ENCODE data around the gene CLIP3. TPM values are rescaled to one million over a fixed set of nuclear protein-coding genes. Genes with fewer than 3 reads are reported as not detected.

CLIP3 gene
- total RNA-seq, 1 donor from 2014 or later: 17.9 TPM

DNA sequence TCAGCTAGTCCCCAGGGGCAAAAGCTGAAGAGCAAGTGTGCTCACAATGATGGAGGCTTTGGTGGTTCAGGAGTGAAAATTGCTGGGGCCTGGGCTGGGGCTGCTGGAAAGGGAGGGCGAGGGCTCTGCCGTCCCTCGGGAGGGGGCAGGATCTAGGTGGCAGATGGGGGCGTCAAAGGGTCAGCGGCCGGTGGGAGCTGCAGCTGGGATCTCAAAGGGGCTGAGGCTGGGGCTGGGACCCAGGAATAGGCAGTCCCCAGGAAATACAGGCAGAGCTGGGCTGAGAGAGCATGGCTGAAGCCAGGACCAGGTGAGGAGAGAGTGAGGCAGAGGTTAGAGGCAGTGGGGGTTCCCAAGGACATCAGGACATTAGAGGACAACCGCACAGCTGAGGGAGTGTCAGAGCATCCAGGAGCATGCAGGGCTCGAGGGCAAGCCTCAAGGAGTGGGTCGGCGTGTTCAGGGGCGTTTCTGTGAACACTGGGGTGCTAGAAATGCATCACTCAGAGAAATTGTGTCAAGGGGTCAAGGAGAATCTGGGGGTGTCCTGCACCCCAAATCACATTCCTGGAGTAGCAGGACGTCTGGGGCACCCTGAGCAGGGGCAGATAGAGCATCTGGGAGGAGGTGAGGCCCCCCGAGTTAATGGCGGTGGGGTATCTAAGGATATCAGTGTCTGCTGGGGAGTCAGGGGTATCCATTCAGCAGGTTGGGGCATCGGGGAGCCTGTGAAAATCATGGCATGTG is 22.9 kb downstream of the CLIP3 start:
- peaks cover 6% of the 10 kb centered on the region for H3K36me3 Mint-ChIP-seq (ENCODE audit: insufficient read depth)
- peaks cover 32% of the 10 kb centered on the region for H3K4me1 Mint-ChIP-seq (ENCODE audit: low read depth)
- TF ChIP-seq, protein P1, sequence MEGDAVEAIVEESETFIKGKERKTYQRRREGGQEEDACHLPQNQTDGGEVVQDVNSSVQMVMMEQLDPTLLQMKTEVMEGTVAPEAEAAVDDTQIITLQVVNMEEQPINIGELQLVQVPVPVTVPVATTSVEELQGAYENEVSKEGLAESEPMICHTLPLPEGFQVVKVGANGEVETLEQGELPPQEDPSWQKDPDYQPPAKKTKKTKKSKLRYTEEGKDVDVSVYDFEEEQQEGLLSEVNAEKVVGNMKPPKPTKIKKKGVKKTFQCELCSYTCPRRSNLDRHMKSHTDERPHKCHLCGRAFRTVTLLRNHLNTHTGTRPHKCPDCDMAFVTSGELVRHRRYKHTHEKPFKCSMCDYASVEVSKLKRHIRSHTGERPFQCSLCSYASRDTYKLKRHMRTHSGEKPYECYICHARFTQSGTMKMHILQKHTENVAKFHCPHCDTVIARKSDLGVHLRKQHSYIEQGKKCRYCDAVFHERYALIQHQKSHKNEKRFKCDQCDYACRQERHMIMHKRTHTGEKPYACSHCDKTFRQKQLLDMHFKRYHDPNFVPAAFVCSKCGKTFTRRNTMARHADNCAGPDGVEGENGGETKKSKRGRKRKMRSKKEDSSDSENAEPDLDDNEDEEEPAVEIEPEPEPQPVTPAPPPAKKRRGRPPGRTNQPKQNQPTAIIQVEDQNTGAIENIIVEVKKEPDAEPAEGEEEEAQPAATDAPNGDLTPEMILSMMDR (IDR thresholded peaks at IDR 0.05; ENCODE audit: unreplicated experiment): no peak
- DNase-seq (ENCODE audit: low spot score, unreplicated experiment): no peak
- H3K9me3 Mint-ChIP-seq (ENCODE audit: low read depth): no peaks in the 10 kb centered on the region
- H3K27me3 Mint-ChIP-seq: no peaks in the 10 kb centered on the region
- H3K4me3 Mint-ChIP-seq (ENCODE audit: low read depth): peak overlapping the region; percentile 67
- peak overlapping the region; percentile 42 for H3K27ac Mint-ChIP-seq

DNA sequence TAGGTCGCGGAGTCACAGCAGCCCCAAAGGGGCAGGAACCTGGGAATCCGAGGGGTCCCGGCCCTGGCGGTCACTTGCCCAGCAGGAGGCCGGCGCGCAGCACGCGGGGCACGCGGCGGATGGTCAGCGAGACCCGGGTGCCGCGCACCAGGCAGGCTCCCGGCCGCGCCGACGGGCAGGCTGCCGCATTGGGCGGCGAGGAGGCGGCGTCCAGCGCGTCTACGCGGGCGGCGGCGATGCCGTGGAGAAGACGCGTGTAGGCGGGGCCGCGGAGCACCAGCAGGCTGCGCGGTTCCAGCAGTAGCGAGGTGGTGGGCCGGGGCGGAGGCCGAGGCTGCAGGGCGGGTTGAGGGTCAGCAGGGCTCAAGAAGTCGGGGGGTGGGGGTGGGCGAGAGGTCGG is 23.5 kb downstream of the CLIP3 start:
- TF ChIP-seq, protein P1 (IDR thresholded peaks at IDR 0.05; ENCODE audit: unreplicated experiment): peak; percentile 20
- DNase-seq (ENCODE audit: low spot score, unreplicated experiment): peak; percentile 30
- Mint-ChIP-seq H3K27ac (peak overlapping the region; percentile 42), H3K4me1 (ENCODE audit: low read depth) (peaks cover 28% of the 10 kb centered on the region), H3K9me3 (ENCODE audit: low read depth) (no peaks in the 10 kb centered on the region), H3K27me3 (no peaks in the 10 kb centered on the region), H3K36me3 (ENCODE audit: insufficient read depth) (peaks cover 8% of the 10 kb centered on the region), H3K4me3 (ENCODE audit: low read depth) (peak overlapping the region; percentile 95)

DNA sequence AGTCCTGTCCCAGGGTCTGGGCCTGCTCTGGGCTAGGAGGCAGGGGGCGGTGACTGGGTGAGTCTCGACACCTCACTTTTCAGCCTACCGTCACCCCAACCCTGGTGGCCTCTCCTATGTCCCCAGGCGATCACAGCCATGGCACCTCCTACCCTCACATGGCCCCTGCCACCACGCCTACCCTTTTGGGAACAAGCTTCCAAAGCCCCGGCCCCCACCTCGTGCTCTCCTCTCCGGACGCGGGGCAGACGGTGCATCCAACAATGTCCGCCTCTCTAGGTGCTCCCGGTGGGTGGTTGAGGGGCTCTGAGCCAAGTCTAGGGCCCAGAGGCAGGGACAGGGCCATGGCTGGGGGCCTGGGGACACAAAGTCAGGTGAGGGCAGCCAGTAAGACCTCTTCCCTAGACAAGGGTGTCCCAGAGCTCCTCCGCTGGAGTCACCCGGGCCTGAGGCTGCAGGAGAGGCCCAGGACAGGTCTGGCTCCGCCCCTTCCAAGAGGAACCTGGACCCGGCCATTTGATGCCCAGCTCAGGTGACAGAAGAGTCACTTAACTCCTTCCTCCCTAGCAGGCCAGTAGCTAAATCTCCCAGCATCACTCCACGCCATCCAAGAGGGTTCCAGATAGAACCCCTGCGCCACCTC is 24.2 kb downstream of the CLIP3 start, which contains the start of gene SYNE4:
Gene SYNE4, minus strand, starts transcription at position 478 of the 643 bp plus-strand sequence. Its CDS starts 132 bp downstream, at position 346.
- peaks cover 20% of the 10 kb centered on the region for H3K4me1 Mint-ChIP-seq (ENCODE audit: low read depth)
- H3K36me3 Mint-ChIP-seq (ENCODE audit: insufficient read depth): peaks cover 8% of the 10 kb centered on the region
- TF ChIP-seq, protein P1 (IDR thresholded peaks at IDR 0.05; ENCODE audit: unreplicated experiment): no peak
- H3K27ac Mint-ChIP-seq: peak within 1 kb of the TSS; percentile 94
- peak; percentile 47 for DNase-seq (ENCODE audit: low spot score, unreplicated experiment)
- H3K27me3 Mint-ChIP-seq: no peaks in the 10 kb centered on the region
- H3K9me3 Mint-ChIP-seq (ENCODE audit: low read depth): no peaks in the 10 kb centered on the region
- H3K4me3 Mint-ChIP-seq (ENCODE audit: low read depth): peak within 1 kb of the TSS; percentile 95

DNA sequence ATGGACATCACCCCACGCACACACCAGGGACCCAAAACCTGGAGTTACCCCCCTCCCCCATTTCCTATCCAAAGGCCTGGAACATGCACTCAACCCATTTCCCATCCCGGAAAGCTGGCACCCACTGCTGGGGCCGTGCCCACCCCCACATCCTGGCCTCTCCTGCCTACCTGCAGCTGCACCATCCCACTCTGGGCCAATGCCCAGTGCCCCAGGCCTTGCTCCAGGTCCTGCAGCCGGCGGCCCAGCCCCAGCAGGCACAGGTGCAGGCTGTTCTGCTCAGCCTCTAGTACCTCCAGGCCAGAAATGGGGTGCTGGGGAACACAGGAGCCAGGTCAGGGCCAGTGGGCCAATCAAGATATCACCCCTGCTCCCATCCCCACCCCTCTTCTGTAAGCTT is 25.7 kb downstream of the CLIP3 start:
- Mint-ChIP-seq H3K27ac (peak overlapping the region; percentile 41), H3K27me3 (no peaks in the 10 kb centered on the region), H3K4me1 (ENCODE audit: low read depth) (peaks cover 17% of the 10 kb centered on the region), H3K9me3 (ENCODE audit: low read depth) (no peaks in the 10 kb centered on the region), H3K36me3 (ENCODE audit: insufficient read depth) (peaks cover 12% of the 10 kb centered on the region), H3K4me3 (ENCODE audit: low read depth) (peak overlapping the region; percentile 59)
- TF ChIP-seq, protein P1 (IDR thresholded peaks at IDR 0.05; ENCODE audit: unreplicated experiment): no peak
- DNase-seq (ENCODE audit: low spot score, unreplicated experiment): no peak

DNA sequence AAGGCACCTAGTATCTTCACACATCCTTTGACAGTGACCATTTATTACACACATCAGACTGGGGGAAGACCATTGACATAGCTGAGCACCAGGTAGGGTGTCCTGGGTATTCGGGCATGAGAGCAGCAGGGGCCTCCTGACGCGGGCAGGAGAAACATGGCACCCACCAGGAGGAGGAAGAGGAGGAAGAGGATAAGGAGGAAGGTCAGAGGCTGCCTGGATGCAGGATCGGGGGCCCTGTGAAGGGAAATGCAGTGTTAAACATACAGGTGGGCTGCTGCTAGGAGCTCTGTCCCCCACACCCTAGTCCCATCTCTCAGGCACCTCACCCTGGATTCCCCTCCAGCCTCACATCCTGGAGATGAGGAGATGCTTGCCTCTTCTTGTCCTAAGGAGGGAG is 29.4 kb downstream of the CLIP3 start:
- TF ChIP-seq, protein P1 (IDR thresholded peaks at IDR 0.05; ENCODE audit: unreplicated experiment): no peak
- no peaks in the 10 kb centered on the region for H3K27me3 Mint-ChIP-seq
- peaks cover 6% of the 10 kb centered on the region for H3K4me1 Mint-ChIP-seq (ENCODE audit: low read depth)
- no peaks in the 10 kb centered on the region for H3K9me3 Mint-ChIP-seq (ENCODE audit: low read depth)
- DNase-seq (ENCODE audit: low spot score, unreplicated experiment): no peak
- no peak overlapping the region for H3K27ac Mint-ChIP-seq
- peaks cover 21% of the 10 kb centered on the region for H3K36me3 Mint-ChIP-seq (ENCODE audit: insufficient read depth)
- no peak overlapping the region for H3K4me3 Mint-ChIP-seq (ENCODE audit: low read depth)

Measured in progenitor cell of endocrine pancreas (in vitro differentiated cells).